KOPT-K1 (cell line): Measurements from ENCODE around the gene TMEM131L.
"Not testable (repeated sequence)": the region's sequence is repeated elsewhere in the genome, so short reads cannot be mapped to it uniquely, and the experiment has no call there.

ENCODE experiments used
- H3K27ac ChIP-seq: fragments of 200-600 bp; sonication (generic); 2 replicates; pipeline ENCODE4 v1.5.1; 2016; ENCODE audit warnings: antibody characterized with exemption, mild to moderate bottlenecking, low read depth, low read length; ENCODE audit not compliant: poor library complexity, severe bottlenecking
- H3K36me3 ChIP-seq: fragments of 200-600 bp; sonication (generic); 2 replicates; pipeline ENCODE4 v1.5.1; 2017; ENCODE audit warnings: antibody characterized with exemption, mild to moderate bottlenecking, low read length, moderate library complexity; ENCODE audit not compliant: insufficient read depth
- H3K9me3 ChIP-seq: fragments of 200-600 bp; sonication (generic); 2 replicates; pipeline ENCODE4 v1.5.1; 2017; ENCODE audit warnings: antibody characterized with exemption, low read length, mild to moderate bottlenecking; ENCODE audit not compliant: insufficient read depth, poor library complexity, severe bottlenecking

Gene TMEM131L

GRCh38 chr4:153643406-153644383 lies 177.5 kb downstream of the TMEM131L start:
- Histone ChIP-seq H3K36me3 (peaks cover 2% of the 10 kb centered on the region; the same call in 1 of the 2 replicates), H3K27ac (peak overlapping the region; percentile 13), H3K9me3 (peaks cover 3% of the 10 kb centered on the region)

GRCh38 chr4:153645183-153645582 lies 179.0 kb downstream of the TMEM131L start:
- Histone ChIP-seq H3K9me3 (peaks cover 3% of the 10 kb centered on the region), H3K27ac (no peak overlapping the region), H3K36me3 (no peaks in the 10 kb centered on the region)

- peaks cover 3% of the 10 kb centered on the region for H3K9me3 ChIP-seq
- H3K27ac ChIP-seq, result no peak overlapping the region
- H3K36me3 ChIP-seq, result no peaks in the 10 kb centered on the region
These were observed 180.1 kb downstream of the TMEM131L start for GRCh38 chr4:153646261-153646660.

- H3K9me3 ChIP-seq, result peaks cover 3% of the 10 kb centered on the region
- no peaks in the 10 kb centered on the region for H3K36me3 ChIP-seq
- H3K27ac ChIP-seq, result no peak overlapping the region
These were observed 180.8 kb downstream of the TMEM131L start for GRCh38 chr4:153646978-153647377.

GRCh38 chr4:153647975-153648374 lies 181.8 kb downstream of the TMEM131L start:
- peaks cover 3% of the 10 kb centered on the region for H3K9me3 ChIP-seq
- no peaks in the 10 kb centered on the region for H3K36me3 ChIP-seq
- no peak overlapping the region for H3K27ac ChIP-seq

GRCh38 chr4:153649572-153649991 lies 183.4 kb downstream of the TMEM131L start:
- H3K27ac ChIP-seq, result no peak overlapping the region
- peaks cover 3% of the 10 kb centered on the region for H3K9me3 ChIP-seq
- H3K36me3 ChIP-seq, result no peaks in the 10 kb centered on the region

- Histone ChIP-seq H3K36me3 (no peaks in the 10 kb centered on the region), H3K27ac (no peak overlapping the region), H3K9me3 (no peaks in the 10 kb centered on the region)
These were observed 185.0 kb downstream of the TMEM131L start for GRCh38 chr4:153651116-153651515.

GRCh38 chr4:153651587-153651986 lies 185.4 kb downstream of the TMEM131L start:
- Histone ChIP-seq H3K36me3 (no peaks in the 10 kb centered on the region), H3K9me3 (no peaks in the 10 kb centered on the region), H3K27ac (no peak overlapping the region)

GRCh38 chr4:153652051-153652784 lies 186.1 kb downstream of the TMEM131L start:
- H3K27ac ChIP-seq, result no peak overlapping the region

GRCh38 chr4:153655002-153655541 lies 188.9 kb downstream of the TMEM131L start:
- Histone ChIP-seq H3K27ac (no peak overlapping the region), H3K9me3 (no peaks in the 10 kb centered on the region), H3K36me3 (no peaks in the 10 kb centered on the region)

More at GRCh38 chr4:153652051-153652784, 186.1 kb downstream of the TMEM131L start:
- H3K9me3 ChIP-seq, result no peaks in the 10 kb centered on the region
- no peaks in the 10 kb centered on the region for H3K36me3 ChIP-seq

GRCh38 chr4:153655928-153656327 lies 189.8 kb downstream of the TMEM131L start:
- no peak overlapping the region for H3K27ac ChIP-seq
- H3K9me3 ChIP-seq, result no peaks in the 10 kb centered on the region
- H3K36me3 ChIP-seq, result no peaks in the 10 kb centered on the region

GRCh38 chr4:153661215-153661822 lies 195.2 kb downstream of the TMEM131L start:
- Histone ChIP-seq H3K9me3 (peaks cover 4% of the 10 kb centered on the region), H3K36me3 (no peaks in the 10 kb centered on the region), H3K27ac (no peak overlapping the region)

GRCh38 chr4:153661908-153662307 lies 195.7 kb downstream of the TMEM131L start:
- Histone ChIP-seq H3K27ac (no peak overlapping the region), H3K36me3 (no peaks in the 10 kb centered on the region), H3K9me3 (peaks cover 4% of the 10 kb centered on the region)

- Histone ChIP-seq H3K36me3 (no peaks in the 10 kb centered on the region), H3K27ac (no peak overlapping the region), H3K9me3 (peaks cover 4% of the 10 kb centered on the region)
These were observed 197.5 kb downstream of the TMEM131L start for GRCh38 chr4:153663667-153664066.

- not testable (repeated sequence) for H3K36me3 ChIP-seq, H3K9me3 ChIP-seq, H3K27ac ChIP-seq
These were observed 200.3 kb downstream of the TMEM131L start for GRCh38 chr4:153666505-153666904.
